Measurements from ENCODE around the gene SOS1.

GRCh38 chr2:39107156-39107555 lies 13.7 kb downstream of the SOS1 start:
- TF ChIP-seq TAF1 (IDR thresholded peaks at IDR 0.05; ENCODE audit: borderline replicate concordance, insufficient read depth, low read length): no peak
- no peak for TF ChIP-seq SIN3A (IDR thresholded peaks at IDR 0.05; ENCODE audit: borderline replicate concordance, insufficient read depth, low read length)
- no peak for TF ChIP-seq POLR2AphosphoS5 (IDR thresholded peaks at IDR 0.05; ENCODE audit: low read depth, low read length)
